GM12891 (cell line): ENCODE results near the gene MOV10.

ENCODE experiments used
- PAX5 ChIP-seq: IDR thresholded peaks from 2 replicates; pipeline ENCODE4 v1.6.1; 2011; ENCODE audit warnings: low read length, moderate library complexity, mild to moderate bottlenecking; ENCODE audit not compliant: insufficient read depth, severe bottlenecking
- POLR2A ChIP-seq: IDR thresholded peaks from 2 replicates; pipeline ENCODE4 v1.6.1; 2011; ENCODE audit warnings: low read depth, low read length, control low read depth
- POLR2AphosphoS5 ChIP-seq: IDR thresholded peaks from 2 replicates; pipeline ENCODE4 v1.6.1; 2011; ENCODE audit warnings: low read depth, low read length, control low read depth
- SPI1 ChIP-seq: IDR thresholded peaks from 2 replicates; pipeline ENCODE4 v1.6.1; 2011; ENCODE audit warnings: low read depth, low read length, control low read depth
- TAF1 ChIP-seq: IDR thresholded peaks from 2 replicates; pipeline ENCODE4 v1.6.1; 2011; ENCODE audit warnings: low read depth, low read length, control low read depth

DNA sequence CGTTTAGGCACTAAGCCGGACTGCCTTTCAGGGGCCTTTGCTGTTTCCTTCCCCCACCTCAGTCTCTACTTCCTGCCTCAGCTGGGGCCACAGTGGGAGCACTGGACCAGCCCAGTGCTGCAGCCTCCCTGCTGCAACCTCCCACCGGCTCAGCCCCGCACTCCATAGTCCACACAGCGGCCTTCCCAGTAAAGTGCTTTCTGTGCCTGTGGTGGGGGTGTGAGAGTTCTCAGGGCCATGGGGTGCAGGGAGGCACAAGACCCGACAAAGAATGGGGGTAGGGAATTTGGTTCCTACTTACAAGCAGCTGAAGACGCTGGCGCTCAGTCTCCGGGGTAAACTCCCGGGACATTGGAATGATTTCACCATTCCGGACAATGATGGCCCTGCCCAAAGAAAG is 37.2 kb downstream of the MOV10 start:
- TF ChIP-seq POLR2A (no peak), TAF1 (no peak), POLR2AphosphoS5 (no peak), PAX5 (no peak), SPI1 (no peak)
